Neuronal stem cell (in vitro differentiated cells): ENCODE results near the gene TEDDM1. TPM values are rescaled to one million over a fixed set of nuclear protein-coding genes. Genes with fewer than 3 reads are reported as not detected.
A peak's percentile ranks its signal among the peaks of the same experiment; 100 is the strongest.
"Not testable (repeated sequence)": the region's sequence is repeated elsewhere in the genome, so short reads cannot be mapped to it uniquely, and the experiment has no call there.

Experiments used
- DNase-seq: peaks from one replicate; pipeline ENCODE4 v3.0.0-alpha.2; 2013; ENCODE audit warnings: low spot score
- H2AFZ ChIP-seq: one replicate; pipeline ENCODE4 v1.6.1; 2013; ENCODE audit warnings: mild to moderate bottlenecking, low read length, inconsistent platforms
- H2AK5ac ChIP-seq: 2 replicates; pipeline ENCODE4 v1.6.1; 2013; ENCODE audit warnings: low read depth, mild to moderate bottlenecking, inconsistent platforms, low read length, moderate library complexity, mixed read lengths
- H2BK120ac ChIP-seq: 2 replicates; pipeline ENCODE4 v1.6.1; 2013; ENCODE audit warnings: low read depth, mild to moderate bottlenecking, inconsistent platforms, low read length, moderate library complexity, mixed read lengths
- H2BK12ac ChIP-seq: one replicate; pipeline ENCODE4 v1.6.1; 2013; ENCODE audit warnings: low read length, inconsistent platforms
- H2BK15ac ChIP-seq: 2 replicates; pipeline ENCODE4 v1.6.1; 2013; ENCODE audit warnings: mild to moderate bottlenecking, low read length, inconsistent platforms, mixed read lengths
- H2BK5ac ChIP-seq: one replicate; pipeline ENCODE4 v1.6.1; 2013; ENCODE audit warnings: inconsistent platforms, mild to moderate bottlenecking, low read length, moderate library complexity
- H3K14ac ChIP-seq: one replicate; pipeline ENCODE4 v1.6.1; 2013; ENCODE audit warnings: low read length, inconsistent platforms
- H3K18ac ChIP-seq: 2 replicates; pipeline ENCODE4 v1.6.1; 2013; ENCODE audit warnings: low read length, inconsistent platforms
- H3K23ac ChIP-seq: 2 replicates; pipeline ENCODE4 v1.6.1; 2013; ENCODE audit warnings: low read depth, mild to moderate bottlenecking, mixed read lengths, low read length, inconsistent platforms; ENCODE audit not compliant: poor library complexity
- H3K27ac ChIP-seq: replicated peaks from 3 replicates; pipeline ENCODE4 v1.5.1; 2013; ENCODE audit warnings: low read length, inconsistent platforms
- H3K27me3 ChIP-seq, 3 experiments: 2 replicates each; pipeline ENCODE4 v1.6.1; 2013; ENCODE audit warnings: low read length in 3 of 3, mild to moderate bottlenecking in 2 of 3, inconsistent platforms in 1 of 3, low read depth in 1 of 3, mixed read lengths in 1 of 3, moderate library complexity in 1 of 3; ENCODE audit not compliant: control insufficient read depth in 3 of 3, insufficient read depth in 3 of 3
- H3K36me3 ChIP-seq, 2 donors: replicated peaks in 1 of 2; 2 replicates each; pipeline ENCODE4 v1.6.1; 2013; ENCODE audit warnings: low read length in 2 of 2; ENCODE audit not compliant: control insufficient read depth in 2 of 2, insufficient read depth in 2 of 2
- H3K4ac ChIP-seq: 2 replicates; pipeline ENCODE4 v1.6.1; 2013; ENCODE audit warnings: inconsistent platforms, mild to moderate bottlenecking, low read length, moderate library complexity
- H3K4me1 ChIP-seq, 2 donors: 1 replicate in 1 of 2; 2 replicates in 1 of 2; pipeline ENCODE4 v1.6.1; 2013; ENCODE audit warnings: low read length in 2 of 2, low read depth in 1 of 2; ENCODE audit not compliant: control insufficient read depth in 2 of 2, insufficient read depth in 1 of 2
- H3K4me2 ChIP-seq: one replicate; pipeline ENCODE4 v1.6.1; 2013; ENCODE audit warnings: mild to moderate bottlenecking, low read length, inconsistent platforms; ENCODE audit not compliant: insufficient read depth, poor library complexity, severe bottlenecking
- H3K4me3 ChIP-seq, 2 donors: 2 replicates each; pipeline ENCODE4 v1.5.1; 2013; ENCODE audit warnings: low read length in 2 of 2, mild to moderate bottlenecking in 2 of 2, inconsistent platforms in 1 of 2, moderate library complexity in 1 of 2
- H3K79me1 ChIP-seq: one replicate; pipeline ENCODE4 v1.6.1; 2013; ENCODE audit warnings: low read depth, mild to moderate bottlenecking, inconsistent platforms, low read length, moderate library complexity
- H3K9ac ChIP-seq: one replicate; pipeline ENCODE4 v1.6.1; 2013; ENCODE audit warnings: mild to moderate bottlenecking, low read depth, low read length, inconsistent platforms; ENCODE audit not compliant: poor library complexity
- H3K9me3 ChIP-seq, 2 donors: replicated peaks in 1 of 2; 2 replicates each; pipeline versions ENCODE3 to v1.6.1; 2013; ENCODE audit warnings: low read length in 2 of 2, mild to moderate bottlenecking in 2 of 2, inconsistent platforms in 1 of 2, low read depth in 1 of 2, mixed read lengths in 1 of 2, moderate library complexity in 1 of 2; ENCODE audit not compliant: control insufficient read depth in 2 of 2, insufficient read depth in 1 of 2
- H4K8ac ChIP-seq: one replicate; pipeline ENCODE4 v1.6.1; 2013; ENCODE audit warnings: low read depth, mild to moderate bottlenecking, inconsistent platforms, low read length, moderate library complexity
- H4K91ac ChIP-seq: one replicate; pipeline ENCODE4 v1.6.1; 2013; ENCODE audit warnings: low read length, low read depth, mild to moderate bottlenecking, inconsistent platforms; ENCODE audit not compliant: poor library complexity
- WGBS, 2 donors: extraction: QIAGEN DNeasy Blood & Tissue Kit; methylation state at CpG; one replicate each; pipeline ENCODE4 v1.1.7; 2013; ENCODE audit warnings: missing lambda C conversion rate in 2 of 2, mixed read lengths in 1 of 2; ENCODE audit not compliant: insufficient read length in 2 of 2, insufficient replicate concordance in 1 of 2; ENCODE audit errors: extremely low coverage in 2 of 2; 5-methylcytosine and 5-hydroxymethylcytosine counted together
- polyA plus RNA-seq, 2 experiments: library from polyadenylated mRNA; stranded (reverse); fragments of 200-250 nt; gene quantifications; one replicate each; pipeline ENCODE4 v1.2.3, GENCODE V29; 2013

Gene TEDDM1
- not detected for polyA plus RNA-seq (2013, experiment 1 of 2)
- polyA plus RNA-seq (2013, experiment 2 of 2): not detected

- Histone ChIP-seq H2AK5ac (no peak within 1 kb of the TSS), H3K27ac (no peak within 1 kb of the TSS), H2BK12ac (no peak within 1 kb of the TSS), H2BK5ac (no peak within 1 kb of the TSS), H3K18ac (peak within 1 kb of the TSS; percentile 54), H3K36me3 (no peaks in the 10 kb centered on the region), H3K4ac (no peak within 1 kb of the TSS), H4K91ac (no peak within 1 kb of the TSS), H4K8ac (no peak within 1 kb of the TSS), H3K4me2 (no peak within 1 kb of the TSS), H3K23ac (peak within 1 kb of the TSS; percentile 43), H3K79me1 (no peaks in the 10 kb centered on the region), H3K9ac (no peak within 1 kb of the TSS), H3K9me3 (peaks cover 0 to 3% of the 10 kb centered on the region in 2 donors), H3K14ac (no peak within 1 kb of the TSS), H2AFZ (no peak within 1 kb of the TSS), H3K27me3 (peaks cover 0 to 11% (median 0%) of the 10 kb centered on the region in 3 experiments), H2BK120ac (no peak within 1 kb of the TSS), H2BK15ac (no peak within 1 kb of the TSS), H3K4me1 (peaks cover 2% of the 10 kb centered on the region in 2 donors), H3K4me3 (no peak within 1 kb of the TSS)
- WGBS, 2 donors: no CpG with 5 or more reads among the region's 4 CpGs
- no peak for DNase-seq
Observed at GRCh38 chr1:182400567-182400966, at the start of gene TEDDM1. TEDDM1 (minus strand) TSS chr1:182400667; CDS start chr1:182400485, 182 bp downstream.

- Histone ChIP-seq H3K4ac (no peak within 1 kb of the TSS), H3K4me3 (no peak within 1 kb of the TSS), H3K9me3 (no peaks in the 10 kb centered on the region), H3K27me3 (no peaks in the 10 kb centered on the region), H4K91ac (no peak within 1 kb of the TSS), H2BK120ac (no peak within 1 kb of the TSS), H3K14ac (no peak within 1 kb of the TSS), H2BK5ac (no peak within 1 kb of the TSS), H3K79me1 (no peaks in the 10 kb centered on the region), H3K23ac (no peak within 1 kb of the TSS), H2BK12ac (no peak within 1 kb of the TSS), H2BK15ac (no peak within 1 kb of the TSS), H3K27ac (no peak within 1 kb of the TSS), H3K36me3 (no peaks in the 10 kb centered on the region), H3K9ac (no peak within 1 kb of the TSS), H3K18ac (no peak within 1 kb of the TSS), H3K4me2 (no peak within 1 kb of the TSS), H3K4me1 (no peaks in the 10 kb centered on the region), H2AK5ac (no peak within 1 kb of the TSS), H4K8ac (no peak within 1 kb of the TSS), H2AFZ (no peak within 1 kb of the TSS)
- DNase-seq: no peak
Observed at GRCh38 chr1:182450087-182450486, 49.6 kb upstream of the TEDDM1 start, which contains the start of gene RGSL1. RGSL1 (plus strand) TSS chr1:182450146; CDS start chr1:182450166, 20 bp downstream.

- no peaks in the 10 kb centered on the region for H3K79me1 ChIP-seq
- no peak overlapping the region for H3K27ac ChIP-seq
- DNase-seq: no peak
- no peak overlapping the region for H3K9ac ChIP-seq
- no peak overlapping the region for H3K23ac ChIP-seq
- no peak overlapping the region for H3K4me3 ChIP-seq
- H3K4me1 ChIP-seq: peaks cover 0 to 2% of the 10 kb centered on the region in 2 donors
- H2AFZ ChIP-seq: no peak overlapping the region
- H3K14ac ChIP-seq: no peak overlapping the region
- H2BK120ac ChIP-seq: no peak overlapping the region
- no peak overlapping the region for H4K8ac ChIP-seq
- no peak overlapping the region for H2BK15ac ChIP-seq
- H3K18ac ChIP-seq: no peak overlapping the region
- no peak overlapping the region for H2BK12ac ChIP-seq
- H2AK5ac ChIP-seq: no peak overlapping the region
- no peaks in the 10 kb centered on the region for H3K9me3 ChIP-seq
- no peaks in the 10 kb centered on the region for H3K27me3 ChIP-seq
- H3K36me3 ChIP-seq: no peaks in the 10 kb centered on the region
- no peak overlapping the region for H3K4me2 ChIP-seq
- H3K4ac ChIP-seq: no peak overlapping the region
- no peak overlapping the region for H4K91ac ChIP-seq
- WGBS, 2 donors: no CpG with 5 or more reads among the region's 1 CpG
- H2BK5ac ChIP-seq: no peak overlapping the region
Observed at GRCh38 chr1:182447660-182448059, 47.2 kb upstream of the TEDDM1 start.

- not testable (repeated sequence) for H3K18ac ChIP-seq, H2BK120ac ChIP-seq, H3K36me3 ChIP-seq, H3K9ac ChIP-seq, H3K4me1 ChIP-seq, DNase-seq, H2BK12ac ChIP-seq, H2AFZ ChIP-seq, H3K14ac ChIP-seq, H2AK5ac ChIP-seq, H3K79me1 ChIP-seq, H3K9me3 ChIP-seq, H3K4ac ChIP-seq, H4K8ac ChIP-seq, H3K4me2 ChIP-seq, H3K27me3 ChIP-seq, H2BK5ac ChIP-seq, H3K23ac ChIP-seq, H2BK15ac ChIP-seq, H4K91ac ChIP-seq, H3K27ac ChIP-seq, H3K4me3 ChIP-seq
- no CpG with 5 or more reads among the region's 2 CpGs for WGBS, 2 donors
Observed at GRCh38 chr1:182447124-182447523, 46.7 kb upstream of the TEDDM1 start.
